ENCODE data around the gene PDCD1LG2.
A peak's percentile ranks its signal among the peaks of the same experiment; 100 is the strongest.

Gene PDCD1LG2

GRCh38 chr9:5571629-5572232, 61.4 kb downstream of the PDCD1LG2 start:
- H3K9ac ChIP-seq (ENCODE audit: low read length) = no peak overlapping the region
- no peak overlapping the region for H3K4me3 ChIP-seq (ENCODE audit: low read length)
- H2AFZ ChIP-seq (ENCODE audit: low read depth, low read length) = no peak overlapping the region
- H3K36me3 ChIP-seq (replicated peaks; ENCODE audit: low read depth, low read length) = no peaks in the 10 kb centered on the region
- H3K79me2 ChIP-seq (ENCODE audit: low read length) = no peaks in the 10 kb centered on the region
- H3K4me2 ChIP-seq (ENCODE audit: low read length) = no peak overlapping the region
- H3K9me3 ChIP-seq (ENCODE audit: insufficient read depth, low read length) = no peaks in the 10 kb centered on the region
- H4K20me1 ChIP-seq (ENCODE audit: insufficient read depth, low read length) = no peaks in the 10 kb centered on the region
- no peaks in the 10 kb centered on the region for H3K27me3 ChIP-seq (ENCODE audit: low read depth, low read length)
- H3K27ac ChIP-seq (ENCODE audit: low read length) = no peak overlapping the region
- no peaks in the 10 kb centered on the region for H3K4me1 ChIP-seq (ENCODE audit: low read length)
- TF ChIP-seq CTCF (IDR thresholded peaks at IDR 0.05; ENCODE audit: low read depth, low read length) = no peak
- no peak for TF ChIP-seq EZH2phosphoT487 (IDR thresholded peaks at IDR 0.05; ENCODE audit: low read depth)

GRCh38 chr9:5574097-5574496, 63.8 kb downstream of the PDCD1LG2 start:
- Histone ChIP-seq H3K36me3 (replicated peaks; ENCODE audit: low read depth, low read length) (no peaks in the 10 kb centered on the region), H2AFZ (ENCODE audit: low read depth, low read length) (no peak overlapping the region), H3K27ac (ENCODE audit: low read length) (no peak overlapping the region), H3K27me3 (ENCODE audit: low read depth, low read length) (no peaks in the 10 kb centered on the region), H3K9ac (ENCODE audit: low read length) (no peak overlapping the region), H3K4me2 (ENCODE audit: low read length) (no peak overlapping the region), H3K4me3 (ENCODE audit: low read length) (no peak overlapping the region), H3K79me2 (ENCODE audit: low read length) (no peaks in the 10 kb centered on the region), H4K20me1 (ENCODE audit: insufficient read depth, low read length) (no peaks in the 10 kb centered on the region), H3K4me1 (ENCODE audit: low read length) (peaks cover 15% of the 10 kb centered on the region), H3K9me3 (ENCODE audit: insufficient read depth, low read length) (no peaks in the 10 kb centered on the region)
- TF ChIP-seq CTCF (IDR thresholded peaks at IDR 0.05; ENCODE audit: low read depth, low read length) (no peak), EZH2phosphoT487 (IDR thresholded peaks at IDR 0.05; ENCODE audit: low read depth) (no peak)

- Histone ChIP-seq H3K4me2 (ENCODE audit: low read length) (no peak overlapping the region), H3K4me3 (ENCODE audit: low read length) (no peak overlapping the region), H3K9me3 (ENCODE audit: insufficient read depth, low read length) (no peaks in the 10 kb centered on the region), H3K9ac (ENCODE audit: low read length) (no peak overlapping the region), H3K79me2 (ENCODE audit: low read length) (no peaks in the 10 kb centered on the region), H3K36me3 (replicated peaks; ENCODE audit: low read depth, low read length) (no peaks in the 10 kb centered on the region), H2AFZ (ENCODE audit: low read depth, low read length) (no peak overlapping the region), H4K20me1 (ENCODE audit: insufficient read depth, low read length) (no peaks in the 10 kb centered on the region), H3K4me1 (ENCODE audit: low read length) (peaks cover 20% of the 10 kb centered on the region), H3K27ac (ENCODE audit: low read length) (no peak overlapping the region), H3K27me3 (ENCODE audit: low read depth, low read length) (no peaks in the 10 kb centered on the region)
- TF ChIP-seq CTCF (IDR thresholded peaks at IDR 0.05; ENCODE audit: low read depth, low read length) (peak; percentile 33), EZH2phosphoT487 (IDR thresholded peaks at IDR 0.05; ENCODE audit: low read depth) (no peak)
Observed at GRCh38 chr9:5575000-5575399, 64.7 kb downstream of the PDCD1LG2 start.

- H3K36me3 ChIP-seq (replicated peaks; ENCODE audit: low read depth, low read length) = no peaks in the 10 kb centered on the region
- H3K4me1 ChIP-seq (ENCODE audit: low read length) = peaks cover 29% of the 10 kb centered on the region
- H3K9me3 ChIP-seq (ENCODE audit: insufficient read depth, low read length) = no peaks in the 10 kb centered on the region
- H2AFZ ChIP-seq (ENCODE audit: low read depth, low read length) = no peak overlapping the region
- TF ChIP-seq CTCF (IDR thresholded peaks at IDR 0.05; ENCODE audit: low read depth, low read length) (no peak), EZH2phosphoT487 (IDR thresholded peaks at IDR 0.05; ENCODE audit: low read depth) (no peak)
- H3K27ac ChIP-seq (ENCODE audit: low read length) = no peak overlapping the region
- H3K27me3 ChIP-seq (ENCODE audit: low read depth, low read length) = no peaks in the 10 kb centered on the region
- no peaks in the 10 kb centered on the region for H3K79me2 ChIP-seq (ENCODE audit: low read length)
- no peak overlapping the region for H3K4me3 ChIP-seq (ENCODE audit: low read length)
- H3K4me2 ChIP-seq (ENCODE audit: low read length) = no peak overlapping the region
- no peaks in the 10 kb centered on the region for H4K20me1 ChIP-seq (ENCODE audit: insufficient read depth, low read length)
- H3K9ac ChIP-seq (ENCODE audit: low read length) = no peak overlapping the region
Observed at GRCh38 chr9:5577225-5577624, 66.9 kb downstream of the PDCD1LG2 start.
